ENCODE measurements around the gene IPO5.

DNA sequence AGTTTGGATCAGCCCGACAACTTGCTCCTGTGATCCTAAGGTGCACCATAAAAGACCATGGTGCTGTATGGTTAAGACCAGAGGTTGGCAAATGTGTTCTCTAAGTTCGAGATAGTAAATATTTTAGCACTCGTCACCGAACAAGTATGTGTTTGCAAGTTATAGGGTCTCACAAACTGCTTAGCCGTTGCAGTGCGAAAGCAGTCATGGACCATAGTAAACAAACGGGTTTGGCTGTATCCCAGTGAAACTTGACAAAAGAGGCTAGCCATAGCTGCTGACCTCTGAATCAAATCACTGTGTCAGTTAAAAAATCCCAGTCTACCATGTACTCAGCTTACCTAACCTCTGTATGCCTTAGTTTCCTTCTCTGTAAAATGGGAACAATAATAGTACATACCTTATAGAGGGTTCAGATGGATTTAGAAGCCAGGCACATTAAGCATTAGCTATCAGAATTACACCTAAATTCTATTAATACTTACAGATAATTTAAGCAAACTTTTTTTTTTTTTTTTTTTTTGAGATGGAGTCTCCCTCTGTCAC lies 72.1 kb downstream of the IPO5 start:
- TF ChIP-seq, protein P1, sequence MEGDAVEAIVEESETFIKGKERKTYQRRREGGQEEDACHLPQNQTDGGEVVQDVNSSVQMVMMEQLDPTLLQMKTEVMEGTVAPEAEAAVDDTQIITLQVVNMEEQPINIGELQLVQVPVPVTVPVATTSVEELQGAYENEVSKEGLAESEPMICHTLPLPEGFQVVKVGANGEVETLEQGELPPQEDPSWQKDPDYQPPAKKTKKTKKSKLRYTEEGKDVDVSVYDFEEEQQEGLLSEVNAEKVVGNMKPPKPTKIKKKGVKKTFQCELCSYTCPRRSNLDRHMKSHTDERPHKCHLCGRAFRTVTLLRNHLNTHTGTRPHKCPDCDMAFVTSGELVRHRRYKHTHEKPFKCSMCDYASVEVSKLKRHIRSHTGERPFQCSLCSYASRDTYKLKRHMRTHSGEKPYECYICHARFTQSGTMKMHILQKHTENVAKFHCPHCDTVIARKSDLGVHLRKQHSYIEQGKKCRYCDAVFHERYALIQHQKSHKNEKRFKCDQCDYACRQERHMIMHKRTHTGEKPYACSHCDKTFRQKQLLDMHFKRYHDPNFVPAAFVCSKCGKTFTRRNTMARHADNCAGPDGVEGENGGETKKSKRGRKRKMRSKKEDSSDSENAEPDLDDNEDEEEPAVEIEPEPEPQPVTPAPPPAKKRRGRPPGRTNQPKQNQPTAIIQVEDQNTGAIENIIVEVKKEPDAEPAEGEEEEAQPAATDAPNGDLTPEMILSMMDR (IDR thresholded peaks at IDR 0.05 in 8 of 11, conservative IDR thresholded peaks at IDR 0.05 in 3 of 11): no peak
- no peak for TF ChIP-seq POLR2AphosphoS5 (IDR thresholded peaks at IDR 0.05)
